ENCODE measurements around the gene HIVEP3.

DNA sequence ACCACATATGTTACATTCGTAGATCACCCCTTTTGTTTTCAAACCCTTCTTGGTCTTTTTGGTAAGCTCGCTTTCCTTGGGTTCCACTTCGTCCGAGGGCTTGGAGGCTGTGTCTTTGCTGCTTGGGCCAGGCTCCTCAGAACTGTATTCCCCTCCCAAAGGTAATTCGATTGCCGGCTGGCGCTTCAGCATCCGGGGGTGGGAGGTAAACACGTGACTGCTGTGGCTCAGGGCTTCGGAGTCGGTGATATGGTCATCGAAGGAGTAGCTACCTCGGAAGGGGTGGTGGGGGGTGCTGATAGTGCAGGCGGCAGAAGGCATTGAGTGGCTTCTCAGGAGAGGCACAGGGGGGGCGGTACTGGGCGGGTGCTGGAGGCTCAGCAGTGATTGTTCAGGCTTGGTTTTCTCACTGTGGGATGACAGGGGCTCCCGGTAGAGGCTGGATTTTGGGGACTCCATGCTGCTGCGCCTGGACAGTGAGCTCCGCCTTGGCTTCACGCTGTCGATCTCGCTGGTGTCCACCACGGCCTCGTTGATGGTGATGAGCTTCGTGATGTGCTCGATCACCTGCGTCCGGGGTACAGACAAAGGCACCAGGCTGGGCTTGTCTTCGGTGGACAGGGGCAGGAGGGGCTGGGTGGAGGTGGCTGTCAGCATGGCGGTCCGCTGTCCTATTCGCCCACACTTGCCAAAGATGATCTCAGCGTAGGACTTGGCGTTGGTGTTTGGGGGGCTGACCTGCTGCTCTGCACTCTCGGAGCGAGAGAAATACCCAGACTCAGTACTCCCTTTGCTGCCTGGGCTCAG, 335.7 kb downstream of the HIVEP3 start:
- TF ChIP-seq, protein P1, sequence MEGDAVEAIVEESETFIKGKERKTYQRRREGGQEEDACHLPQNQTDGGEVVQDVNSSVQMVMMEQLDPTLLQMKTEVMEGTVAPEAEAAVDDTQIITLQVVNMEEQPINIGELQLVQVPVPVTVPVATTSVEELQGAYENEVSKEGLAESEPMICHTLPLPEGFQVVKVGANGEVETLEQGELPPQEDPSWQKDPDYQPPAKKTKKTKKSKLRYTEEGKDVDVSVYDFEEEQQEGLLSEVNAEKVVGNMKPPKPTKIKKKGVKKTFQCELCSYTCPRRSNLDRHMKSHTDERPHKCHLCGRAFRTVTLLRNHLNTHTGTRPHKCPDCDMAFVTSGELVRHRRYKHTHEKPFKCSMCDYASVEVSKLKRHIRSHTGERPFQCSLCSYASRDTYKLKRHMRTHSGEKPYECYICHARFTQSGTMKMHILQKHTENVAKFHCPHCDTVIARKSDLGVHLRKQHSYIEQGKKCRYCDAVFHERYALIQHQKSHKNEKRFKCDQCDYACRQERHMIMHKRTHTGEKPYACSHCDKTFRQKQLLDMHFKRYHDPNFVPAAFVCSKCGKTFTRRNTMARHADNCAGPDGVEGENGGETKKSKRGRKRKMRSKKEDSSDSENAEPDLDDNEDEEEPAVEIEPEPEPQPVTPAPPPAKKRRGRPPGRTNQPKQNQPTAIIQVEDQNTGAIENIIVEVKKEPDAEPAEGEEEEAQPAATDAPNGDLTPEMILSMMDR (IDR thresholded peaks at IDR 0.05; ENCODE audit: borderline replicate concordance, extremely low read depth, low read length, poor library complexity, severe bottlenecking): no peak
- TF ChIP-seq EZH2 (IDR thresholded peaks at IDR 0.05; ENCODE audit: borderline replicate concordance, low read depth, low read length, severe bottlenecking): no peak

All from DND-41 (cell line).